MV-4-11 (cell line): ENCODE data around the gene ITPR2.
A peak's percentile ranks its signal among the peaks of the same experiment; 100 is the strongest.
"Not testable (repeated sequence)": the region's sequence is repeated elsewhere in the genome, so short reads cannot be mapped to it uniquely, and the experiment has no call there.

ENCODE experiments used
- DNase-seq: peaks from one replicate; lab custom pipeline; 2025; lab: John Stamatoyannopoulos, UW

Gene ITPR2

GRCh38 chr12:26848156-26848825 is 15.3 kb upstream of the ITPR2 start:
- DNase-seq: no peak

- no peak for DNase-seq
Measured at GRCh38 chr12:26847431-26847830, 14.4 kb upstream of the ITPR2 start.

GRCh38 chr12:26846416-26846815 is 13.4 kb upstream of the ITPR2 start:
- DNase-seq: no peak

GRCh38 chr12:26845984-26846383 is 13.0 kb upstream of the ITPR2 start:
- DNase-seq: peak; percentile 31

- no peak for DNase-seq
Measured at GRCh38 chr12:26845057-26845666, 12.2 kb upstream of the ITPR2 start.

DNA sequence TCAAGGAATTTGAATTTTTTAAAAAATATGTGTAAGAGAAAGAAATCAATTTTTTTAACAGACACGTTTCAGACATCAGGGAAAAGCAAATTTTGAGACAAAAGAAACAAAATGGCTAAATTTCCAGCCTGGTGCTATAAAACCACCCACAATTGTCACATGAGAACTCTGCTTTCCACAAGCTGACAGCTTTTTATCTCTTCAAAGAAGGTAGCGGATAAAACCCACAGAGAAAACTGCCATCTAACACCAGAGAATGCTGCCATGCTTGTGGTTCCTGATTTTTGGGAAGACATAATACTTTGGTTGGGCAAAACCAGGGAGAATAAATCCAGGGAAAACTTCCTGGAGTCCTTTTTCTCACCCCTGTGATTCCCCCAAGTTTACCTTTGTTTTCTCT is 10.3 kb upstream of the ITPR2 start:
- no peak for DNase-seq

DNA sequence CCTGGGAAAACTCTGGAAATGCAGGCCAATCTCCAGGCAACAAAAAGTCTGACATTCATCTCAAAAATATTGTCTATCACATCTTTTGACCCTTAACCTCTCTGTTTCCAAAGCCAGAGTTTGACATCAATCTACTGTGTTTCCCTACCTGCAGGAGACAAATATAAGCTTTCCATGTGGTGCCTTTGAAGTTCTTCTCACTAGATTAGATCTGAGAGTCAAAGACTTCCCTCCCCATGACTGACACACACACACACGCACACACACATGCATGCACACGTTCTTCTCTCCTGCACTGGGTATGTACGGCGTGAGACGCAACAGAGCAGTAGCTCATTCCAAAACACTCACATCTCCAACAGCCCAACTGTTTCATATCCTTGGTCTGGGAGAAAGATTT is 8.1 kb upstream of the ITPR2 start:
- no peak for DNase-seq

- DNase-seq: no peak
Measured at GRCh38 chr12:26839512-26839911, 6.5 kb upstream of the ITPR2 start.

- no peak for DNase-seq
Measured at GRCh38 chr12:26838888-26839416, 6.0 kb upstream of the ITPR2 start.

DNA sequence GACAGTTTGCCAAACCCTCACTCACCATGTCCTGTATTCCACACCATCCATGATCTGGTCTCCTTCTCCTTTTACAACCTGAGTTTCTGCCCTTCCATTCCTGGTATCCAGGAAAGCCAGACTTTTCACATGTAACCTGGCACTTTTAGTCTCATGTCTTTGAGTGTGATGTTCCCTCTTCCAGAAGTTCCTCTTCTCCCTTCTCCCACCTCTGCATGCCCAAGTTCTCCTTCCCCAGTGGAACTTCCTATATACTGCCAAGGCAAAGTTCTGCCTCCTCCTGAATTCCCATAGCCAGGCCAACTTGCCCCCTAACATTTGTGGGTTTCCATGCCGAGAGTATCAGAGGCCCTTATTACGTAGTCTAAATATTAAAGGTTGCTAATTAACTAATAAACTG is 3.2 kb upstream of the ITPR2 start:
- no peak for DNase-seq

DNA sequence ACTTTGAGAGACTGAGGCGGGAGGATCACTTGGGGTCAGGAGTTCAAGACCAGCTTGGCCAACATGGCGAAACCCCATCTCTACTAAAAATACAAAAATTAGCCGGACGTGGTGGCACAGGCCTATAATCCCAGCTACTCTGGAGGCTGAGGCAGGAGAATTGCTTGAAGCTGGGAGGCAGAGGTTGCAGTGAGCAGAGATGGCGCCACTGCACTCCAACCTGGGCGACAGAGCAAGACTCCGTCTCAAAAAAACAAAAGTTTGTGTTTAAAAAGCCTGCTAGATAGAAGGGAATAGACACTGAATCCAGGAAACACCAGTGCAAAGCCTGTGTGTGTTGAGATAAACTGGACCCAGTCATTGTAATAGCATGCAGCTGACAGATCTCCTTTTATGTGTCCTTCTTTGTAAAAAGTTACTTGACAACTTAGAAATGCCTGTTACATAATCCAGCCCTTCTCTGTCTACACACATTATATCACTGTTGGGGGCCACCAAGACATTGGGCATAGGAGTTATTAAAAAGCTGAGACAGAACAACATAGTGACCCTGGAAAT is 1.6 kb upstream of the ITPR2 start:
- DNase-seq: not testable (repeated sequence)

DNA sequence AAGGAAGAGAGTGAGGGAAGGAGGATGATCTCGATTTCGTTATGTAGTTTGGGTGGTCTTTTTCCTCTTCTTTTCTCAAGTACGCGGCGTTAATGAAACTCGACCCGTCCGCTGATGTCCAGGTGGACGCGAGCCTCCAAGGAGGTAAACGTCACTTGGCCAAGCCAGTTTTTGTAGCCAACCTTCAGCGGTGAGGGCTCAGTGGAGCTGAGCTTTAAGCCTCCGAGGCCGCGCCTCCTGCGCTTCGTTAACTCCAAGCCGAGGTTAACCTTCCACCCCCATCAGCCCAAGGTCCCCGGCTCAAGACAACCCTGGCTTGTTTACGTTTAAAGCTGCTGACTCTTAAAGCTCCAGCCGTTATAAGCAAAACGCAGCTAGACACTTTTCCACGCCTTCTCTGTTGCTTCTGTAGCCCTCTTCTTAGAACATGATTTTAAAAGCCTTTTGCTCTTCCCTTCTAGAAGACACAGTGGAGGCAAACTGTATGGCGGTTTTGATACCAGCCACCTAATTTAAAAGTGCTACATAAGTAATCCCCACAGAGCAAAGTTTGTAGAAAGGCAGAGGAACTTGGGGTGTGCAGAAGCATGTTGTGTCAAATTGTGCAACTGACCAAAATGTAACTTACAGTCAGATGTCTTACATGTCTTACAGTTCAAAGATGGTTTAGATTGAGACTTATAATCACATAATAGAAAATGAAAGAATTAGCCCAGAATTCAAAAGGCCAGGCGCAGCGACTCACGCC is 923 bp upstream of the ITPR2 start:
- peak; percentile 69 for DNase-seq

DNA sequence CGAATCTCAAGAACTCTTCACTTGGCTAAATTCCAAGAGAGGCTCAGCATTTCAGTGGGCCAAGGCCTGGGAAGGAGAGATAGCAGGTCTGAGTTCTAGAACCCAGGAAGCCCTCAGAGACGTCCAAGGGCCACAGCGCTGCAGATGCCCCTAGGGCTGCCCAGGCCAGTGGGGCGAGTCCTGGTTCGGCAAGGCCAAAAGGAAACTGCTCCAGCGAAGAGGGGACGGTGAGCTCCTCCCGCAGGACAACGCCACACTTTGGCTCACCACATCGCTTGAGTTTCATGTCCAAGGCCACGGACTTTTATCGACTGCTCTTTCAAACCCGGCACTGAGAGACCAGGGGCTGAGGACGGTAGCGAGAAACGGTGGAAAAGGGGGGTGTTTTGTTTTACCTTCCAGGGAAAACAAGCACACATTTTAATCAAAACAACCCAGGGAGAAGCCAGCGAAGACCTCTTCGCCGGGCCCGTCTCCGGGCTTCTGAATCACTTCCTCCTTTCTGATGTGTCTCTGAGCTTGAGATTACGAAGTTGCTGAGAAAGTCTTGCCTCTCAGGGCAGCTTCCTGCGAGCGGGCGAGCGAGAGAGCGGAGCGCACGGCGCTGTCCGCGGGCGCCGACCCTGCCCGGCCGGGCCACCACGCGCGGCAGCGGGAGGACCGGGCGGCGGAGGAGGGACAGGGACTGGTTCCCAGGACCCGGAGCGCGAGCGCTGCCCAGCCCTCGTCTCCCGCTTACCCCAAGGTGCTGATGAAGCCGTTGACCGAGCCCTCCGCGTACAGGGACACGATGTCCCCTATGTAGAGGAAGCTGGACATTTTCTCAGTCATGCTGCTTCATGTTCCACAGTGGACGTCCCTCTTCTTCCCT is 808 bp downstream of the ITPR2 start:
- peak; percentile 87 for DNase-seq

DNA sequence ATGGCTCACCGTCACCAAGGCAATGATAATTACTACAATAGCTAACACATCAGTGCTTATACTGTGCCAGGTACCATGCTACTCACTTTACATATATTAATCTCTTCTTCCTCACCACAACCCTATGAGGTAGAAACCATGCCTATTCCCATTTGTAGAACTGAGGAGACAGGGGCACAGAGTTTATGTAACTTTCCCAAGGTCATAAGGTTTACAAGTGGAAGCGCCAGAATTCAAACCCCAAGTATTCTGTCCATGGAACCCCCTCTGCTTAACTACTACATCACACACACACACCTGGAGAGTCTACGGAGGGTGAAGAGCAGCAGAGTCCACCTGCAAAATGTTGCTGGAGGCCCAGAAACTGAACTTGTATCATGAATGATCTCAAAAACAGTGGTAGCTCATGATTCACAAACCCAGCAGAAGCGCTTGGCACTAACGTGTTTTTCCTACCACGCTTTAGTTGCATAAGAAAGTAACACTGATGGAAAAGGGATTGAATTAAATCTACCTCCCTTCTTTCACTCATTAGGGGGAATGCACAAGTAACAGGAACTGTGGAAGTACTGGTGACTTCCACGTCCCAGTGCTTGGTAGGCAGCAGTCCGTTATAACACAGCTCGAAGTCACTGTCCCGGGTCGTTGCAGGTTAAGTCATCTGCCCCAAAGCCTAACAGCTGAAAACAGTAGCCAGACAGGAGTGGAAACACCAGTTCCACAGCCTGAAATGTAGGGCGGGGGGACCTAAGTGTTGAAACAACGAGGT is 2.0 kb downstream of the ITPR2 start:
- no peak for DNase-seq

DNA sequence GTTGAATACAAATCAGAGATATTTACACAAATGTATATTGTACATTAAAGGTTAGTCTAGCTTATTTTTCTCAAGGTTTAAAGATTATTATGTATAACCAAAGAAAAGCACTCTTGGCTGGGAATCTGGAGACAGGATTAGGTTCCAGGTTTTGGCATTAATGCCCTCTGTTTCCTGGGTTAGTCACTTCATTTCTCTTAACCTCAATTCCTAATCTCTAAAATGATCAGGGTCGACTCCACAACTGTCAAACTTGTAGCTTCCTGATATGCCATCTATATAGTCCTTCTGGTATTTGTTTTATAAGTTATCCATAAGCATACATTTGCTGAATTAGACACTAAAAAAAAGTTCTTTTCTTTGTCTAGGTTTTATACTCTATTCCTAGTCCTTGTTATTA is 2.6 kb downstream of the ITPR2 start:
- no peak for DNase-seq

DNA sequence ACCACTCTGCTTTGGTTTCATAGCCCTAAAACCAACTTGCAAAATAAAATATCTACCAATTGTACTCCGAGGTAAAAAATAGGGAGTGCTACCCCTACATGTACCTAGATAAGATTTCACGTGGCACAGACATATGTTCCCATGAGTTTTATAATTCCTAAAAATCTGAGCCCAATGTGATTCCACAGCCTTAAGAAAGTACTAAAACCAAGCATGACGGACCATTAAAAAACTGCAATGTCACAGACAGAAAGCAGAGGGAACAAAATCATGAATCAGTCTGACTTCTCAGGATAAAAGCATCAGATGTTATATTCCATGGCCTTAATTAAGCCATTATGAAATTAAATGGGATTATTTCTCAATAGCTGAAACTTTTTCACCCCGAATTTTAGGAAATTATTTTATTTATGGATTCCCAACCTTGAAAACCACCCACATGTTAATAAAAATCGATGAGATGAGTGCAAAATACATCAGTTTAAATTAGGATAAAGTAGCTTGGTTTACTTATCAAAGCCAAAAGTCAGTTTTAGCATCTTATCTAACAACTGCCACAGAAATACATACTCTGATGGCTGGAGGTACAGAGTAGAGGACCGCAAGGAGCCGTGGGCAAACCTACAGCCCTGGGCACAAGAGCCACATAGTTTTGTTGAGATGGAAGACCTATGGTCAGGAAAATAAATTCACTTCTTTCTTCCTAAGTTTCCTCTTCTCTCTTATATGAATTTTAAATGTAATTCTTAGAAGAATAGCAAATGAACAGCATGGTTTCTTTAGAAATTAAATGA is 4.5 kb downstream of the ITPR2 start:
- no peak for DNase-seq

- DNase-seq: no peak
Measured at GRCh38 chr12:26826437-26826836, 6.6 kb downstream of the ITPR2 start.

DNA sequence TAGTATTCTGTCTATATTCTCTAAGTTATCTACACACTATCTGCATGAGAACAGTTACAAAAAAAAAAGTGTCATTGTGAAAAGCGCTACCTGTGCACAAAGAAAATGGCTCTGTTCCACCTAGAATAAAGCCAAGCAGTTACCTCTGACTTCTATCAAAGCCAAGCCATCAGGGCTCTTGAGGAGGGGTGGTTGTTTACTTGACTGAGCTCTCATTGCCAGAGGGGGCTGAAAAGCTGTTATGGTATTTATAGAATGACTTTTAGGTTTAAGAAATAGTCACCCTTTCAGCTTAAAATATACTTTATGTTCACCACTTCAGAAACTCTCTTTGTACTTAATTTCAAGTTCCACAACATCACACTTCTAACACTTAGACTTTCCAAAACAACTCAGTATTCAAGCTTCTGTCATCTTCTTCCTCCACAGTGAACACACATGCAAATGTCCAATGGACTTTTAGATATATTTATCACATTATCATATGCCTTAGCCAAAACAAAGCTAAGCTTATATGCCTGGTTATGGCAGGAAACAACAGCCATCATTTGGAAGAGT is 7.5 kb downstream of the ITPR2 start:
- DNase-seq: no peak

DNA sequence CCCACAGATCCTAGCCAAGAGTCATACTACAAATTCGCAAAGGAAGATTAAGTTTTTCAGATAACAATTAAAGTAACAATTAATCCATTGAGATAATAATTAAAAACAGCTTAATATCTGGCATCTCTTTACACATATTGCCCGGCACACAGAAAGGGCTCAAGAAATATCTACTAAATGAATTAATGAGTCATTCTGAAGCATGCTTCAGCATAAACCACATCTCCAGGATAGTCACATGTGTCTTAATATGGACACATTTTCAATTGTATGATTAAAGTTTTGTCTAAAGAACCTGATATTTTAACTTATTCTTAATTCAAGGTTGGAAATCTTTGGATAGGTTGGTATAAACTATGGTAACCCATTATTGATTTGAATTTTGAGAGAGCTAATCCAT is 9.6 kb downstream of the ITPR2 start:
- no peak for DNase-seq

- DNase-seq: no peak
Measured at GRCh38 chr12:26822026-26822425, 11.0 kb downstream of the ITPR2 start.
